Glutamatergic neuron (in vitro differentiated cells): Measurements from ENCODE around the gene PPM1E. TPM values are rescaled to one million over a fixed set of nuclear protein-coding genes. Genes with fewer than 3 reads are reported as not detected.

Experiments
- DNase-seq: peaks from one replicate; pipeline ENCODE4 v3.0.0; 2022
- H3K27ac Mint-ChIP-seq: one replicate; pipeline ENCODE4 v1.8.0; 2020; ENCODE audit warnings: mild to moderate bottlenecking, mixed read lengths, inconsistent platforms; ENCODE audit not compliant: unreplicated experiment
- H3K27me3 Mint-ChIP-seq: one replicate; pipeline ENCODE4 v1.8.0; 2020; ENCODE audit warnings: mild to moderate bottlenecking, moderate library complexity, mixed read lengths, inconsistent platforms; ENCODE audit not compliant: unreplicated experiment
- H3K36me3 Mint-ChIP-seq: one replicate; pipeline ENCODE4 v1.8.0; 2020; ENCODE audit warnings: mild to moderate bottlenecking, mixed read lengths, inconsistent platforms; ENCODE audit not compliant: unreplicated experiment
- H3K4me1 Mint-ChIP-seq: one replicate; pipeline ENCODE4 v1.8.0; 2020; ENCODE audit warnings: mild to moderate bottlenecking, low read depth, mixed read lengths, inconsistent platforms; ENCODE audit not compliant: unreplicated experiment
- H3K4me3 Mint-ChIP-seq: one replicate; pipeline ENCODE4 v1.8.0; 2020; ENCODE audit warnings: mild to moderate bottlenecking, mixed read lengths, inconsistent platforms; ENCODE audit not compliant: unreplicated experiment
- H3K9me3 Mint-ChIP-seq: one replicate; pipeline ENCODE4 v1.8.0; 2020; ENCODE audit warnings: mild to moderate bottlenecking, moderate library complexity, mixed read lengths, inconsistent platforms; ENCODE audit not compliant: unreplicated experiment
- CTCF ChIP-seq: fragments of 200-600 bp; sonication (generic); IDR thresholded peaks from one replicate; pipeline ENCODE4 v1.5.0; 2021; ENCODE audit not compliant: partially characterized antibody, unreplicated experiment
- total RNA-seq: library from RNA; stranded (reverse); fragmentation: NEBNext Ultra II Directional; extraction: Animal tissue kit (Norgen Biotek cat#: 25700); gene quantifications from one replicate; pipeline ENCODE4 v1.2.1, GENCODE V29; 2021; ENCODE audit not compliant: unreplicated experiment

PPM1E gene
- total RNA-seq, 1 donor from 2014 or later, result 52.5 TPM

- Mint-ChIP-seq H3K36me3 (no peaks in the 10 kb centered on the region), H3K4me3 (no peak overlapping the region), H3K27ac (no peak overlapping the region), H3K9me3 (no peaks in the 10 kb centered on the region), H3K27me3 (no peaks in the 10 kb centered on the region), H3K4me1 (no peaks in the 10 kb centered on the region)
- TF ChIP-seq CTCF, result no peak
- DNase-seq, result no peak
Observed at GRCh38 chr17:59003860-59004259, 248.2 kb downstream of the PPM1E start.

- Mint-ChIP-seq H3K27ac (no peak overlapping the region), H3K4me3 (no peak overlapping the region), H3K9me3 (no peaks in the 10 kb centered on the region), H3K4me1 (no peaks in the 10 kb centered on the region), H3K27me3 (no peaks in the 10 kb centered on the region), H3K36me3 (no peaks in the 10 kb centered on the region)
- DNase-seq, result peak; percentile 72
- TF ChIP-seq CTCF, result peak; percentile 93
Observed at GRCh38 chr17:59004338-59005111, 248.9 kb downstream of the PPM1E start.

GRCh38 chr17:59007995-59008394 lies 252.3 kb downstream of the PPM1E start:
- H3K27ac Mint-ChIP-seq, result no peak overlapping the region
- H3K36me3 Mint-ChIP-seq, result no peaks in the 10 kb centered on the region
- no peak for DNase-seq

GRCh38 chr17:59008737-59009136 lies 253.1 kb downstream of the PPM1E start:
- H3K4me1 Mint-ChIP-seq, result no peaks in the 10 kb centered on the region
- DNase-seq, result no peak
- H3K4me3 Mint-ChIP-seq, result no peak overlapping the region
- H3K27me3 Mint-ChIP-seq, result no peaks in the 10 kb centered on the region
- H3K27ac Mint-ChIP-seq, result no peak overlapping the region
- H3K9me3 Mint-ChIP-seq, result no peaks in the 10 kb centered on the region
- H3K36me3 Mint-ChIP-seq, result no peaks in the 10 kb centered on the region
- TF ChIP-seq CTCF, result no peak

More at GRCh38 chr17:59007995-59008394, 252.3 kb downstream of the PPM1E start:
- no peak for TF ChIP-seq CTCF
- Mint-ChIP-seq H3K9me3 (no peaks in the 10 kb centered on the region), H3K4me1 (no peaks in the 10 kb centered on the region), H3K4me3 (no peak overlapping the region), H3K27me3 (no peaks in the 10 kb centered on the region)

- Mint-ChIP-seq H3K36me3 (no peaks in the 10 kb centered on the region), H3K4me1 (no peaks in the 10 kb centered on the region), H3K27me3 (no peaks in the 10 kb centered on the region), H3K4me3 (no peak overlapping the region), H3K9me3 (no peaks in the 10 kb centered on the region), H3K27ac (no peak overlapping the region)
- no peak for TF ChIP-seq CTCF
- no peak for DNase-seq
Observed at GRCh38 chr17:59010026-59010425, 254.4 kb downstream of the PPM1E start.
